Measurements from ENCODE around the gene EIF6. TPM values are rescaled to one million over a fixed set of nuclear protein-coding genes. Genes with fewer than 3 reads are reported as not detected.

EIF6 gene
- polyA plus RNA-seq, 4 donors = 140 to 182 (median 148) TPM

- no peak for DNase-seq (ENCODE audit: low read depth in 4 of 4, low spot score in 2 of 4)
Observed at GRCh38 chr20:35281506-35282101, 3.0 kb downstream of the EIF6 start.

- no peak for DNase-seq (ENCODE audit: low read depth in 4 of 4, low spot score in 2 of 4)
Observed at GRCh38 chr20:35280523-35280922, 4.0 kb downstream of the EIF6 start.

DNA sequence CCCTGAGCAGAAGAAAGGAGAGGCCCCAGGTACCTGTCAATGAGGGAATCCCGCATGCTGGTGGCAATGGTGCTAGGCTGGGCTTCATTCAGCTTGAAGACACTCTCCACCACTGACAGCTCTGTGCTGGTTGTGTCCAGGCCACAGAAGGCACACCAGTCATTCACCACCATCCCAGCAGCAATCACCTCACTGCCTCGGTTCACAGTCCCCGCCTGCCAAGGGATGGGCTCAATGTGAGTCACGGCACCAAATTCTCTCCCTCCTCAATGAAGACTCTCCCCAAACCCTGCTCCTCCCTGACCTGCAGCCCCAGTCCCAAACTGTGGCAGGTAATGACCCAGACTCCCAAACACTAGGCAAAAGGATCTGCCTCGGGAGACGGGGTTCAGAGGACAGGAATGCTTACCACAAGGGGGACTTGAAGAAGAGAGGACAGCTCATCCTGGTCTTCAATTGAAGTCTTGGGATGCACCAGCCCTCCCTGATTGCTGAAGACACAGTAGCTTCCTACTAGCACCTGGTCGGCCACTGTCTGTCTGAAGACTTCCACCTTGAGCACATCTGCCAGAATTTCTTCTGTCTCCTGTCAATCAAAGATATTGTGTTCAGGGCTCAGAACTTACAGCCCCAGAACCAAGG is 4.9 kb downstream of the EIF6 start:
- DNase-seq (ENCODE audit: low read depth in 4 of 4, low spot score in 2 of 4) = no peak

DNA sequence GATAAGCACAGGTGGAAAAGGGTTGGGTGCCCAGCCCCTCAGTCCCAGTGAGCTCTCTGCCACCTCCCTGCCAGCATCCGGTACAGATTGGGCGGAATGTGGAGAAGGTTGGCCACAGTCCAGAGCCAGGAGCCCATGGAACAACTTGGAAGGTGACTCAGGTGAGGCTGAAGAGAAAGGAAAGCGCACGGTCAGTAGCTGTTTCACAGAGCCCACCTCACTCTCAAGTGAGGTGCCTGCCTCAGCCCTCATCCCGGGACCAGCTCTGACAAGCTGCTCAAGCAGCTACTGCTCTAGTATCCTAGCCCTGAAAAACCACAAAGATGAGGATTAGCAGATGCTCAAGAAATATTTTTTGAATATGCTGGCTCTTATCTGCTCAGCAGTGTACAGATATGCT is 5.5 kb downstream of the EIF6 start:
- DNase-seq (ENCODE audit: low read depth in 4 of 4, low spot score in 2 of 4) = no peak

- DNase-seq (ENCODE audit: low read depth in 4 of 4, low spot score in 2 of 4) = peak in 1 of 4 donors; percentile 71
Observed at GRCh38 chr20:35277531-35278395, 6.8 kb downstream of the EIF6 start, which contains the start of gene MMP24OS. Gene MMP24OS, minus strand, starts transcription at chr20:35278122. Its CDS starts 193 bp downstream, at chr20:35277929.

DNA sequence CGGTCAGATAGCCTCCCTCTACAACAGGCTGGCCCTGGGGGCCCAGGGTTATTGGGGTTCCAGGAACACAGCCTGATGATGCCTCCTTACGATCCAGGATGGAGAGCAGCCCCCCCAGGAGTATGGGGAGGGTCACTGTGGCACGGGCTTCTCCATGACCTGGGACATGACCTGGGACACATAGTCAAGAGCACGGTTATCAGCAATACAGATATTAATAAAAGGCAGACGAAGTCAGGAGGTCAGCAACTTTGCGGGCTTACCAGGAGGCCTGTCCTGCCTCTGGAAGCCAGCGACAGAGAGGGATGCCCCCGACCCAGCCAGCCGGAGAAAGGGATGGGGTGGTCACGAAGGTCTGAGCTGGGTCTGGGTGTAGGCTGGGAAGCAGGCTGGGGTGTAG is 7.4 kb downstream of the EIF6 start:
- DNase-seq (ENCODE audit: low read depth in 4 of 4, low spot score in 2 of 4) = no peak

- DNase-seq (ENCODE audit: low read depth in 4 of 4, low spot score in 2 of 4) = no peak
Observed at GRCh38 chr20:35276408-35276807, 8.2 kb downstream of the EIF6 start.

GRCh38 chr20:35275741-35276251 is 8.8 kb downstream of the EIF6 start:
- DNase-seq (ENCODE audit: low read depth in 4 of 4, low spot score in 2 of 4) = no peak

- no peak for DNase-seq (ENCODE audit: low read depth in 4 of 4, low spot score in 2 of 4)
Observed at GRCh38 chr20:35274172-35275092, 10.1 kb downstream of the EIF6 start.

DNA sequence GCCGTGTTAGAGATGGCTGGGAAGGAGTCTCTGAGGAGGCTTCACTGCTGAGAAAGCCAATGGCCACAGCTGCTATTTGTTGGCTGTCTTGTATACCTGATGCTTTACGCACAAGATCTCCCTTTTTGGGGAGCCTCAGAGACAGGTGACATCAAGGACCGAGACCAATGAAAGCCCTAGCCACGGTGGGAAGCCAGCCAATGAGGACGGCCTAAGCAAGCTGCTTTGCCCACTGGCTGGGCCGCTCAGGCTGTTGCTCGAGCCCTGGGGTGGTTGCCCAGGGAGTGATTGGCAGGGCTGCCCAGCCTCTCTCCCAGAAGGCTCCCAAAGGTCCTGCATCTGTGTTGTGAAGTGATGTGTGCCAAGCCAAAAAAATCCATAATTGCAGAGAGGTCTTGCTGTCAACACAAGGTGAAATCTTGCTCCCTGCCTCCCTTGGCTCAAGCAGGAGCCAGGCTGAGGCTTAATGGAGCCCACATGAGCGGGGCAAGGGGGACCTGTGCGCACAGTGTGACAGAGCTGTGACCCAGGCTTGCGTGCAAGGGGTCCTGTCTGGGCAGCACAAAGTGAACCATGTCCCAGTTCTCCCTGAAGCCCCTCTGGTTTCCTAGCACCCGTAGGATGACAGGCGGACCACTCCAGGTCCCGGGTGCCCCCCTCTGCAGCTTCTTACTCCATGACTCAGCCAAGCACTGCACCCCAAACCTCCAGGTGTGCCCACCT is 11.0 kb downstream of the EIF6 start:
- no peak for DNase-seq (ENCODE audit: low read depth in 4 of 4, low spot score in 2 of 4)

- no peak for DNase-seq (ENCODE audit: low read depth in 4 of 4, low spot score in 2 of 4)
Observed at GRCh38 chr20:35271904-35272303, 12.7 kb downstream of the EIF6 start.

DNA sequence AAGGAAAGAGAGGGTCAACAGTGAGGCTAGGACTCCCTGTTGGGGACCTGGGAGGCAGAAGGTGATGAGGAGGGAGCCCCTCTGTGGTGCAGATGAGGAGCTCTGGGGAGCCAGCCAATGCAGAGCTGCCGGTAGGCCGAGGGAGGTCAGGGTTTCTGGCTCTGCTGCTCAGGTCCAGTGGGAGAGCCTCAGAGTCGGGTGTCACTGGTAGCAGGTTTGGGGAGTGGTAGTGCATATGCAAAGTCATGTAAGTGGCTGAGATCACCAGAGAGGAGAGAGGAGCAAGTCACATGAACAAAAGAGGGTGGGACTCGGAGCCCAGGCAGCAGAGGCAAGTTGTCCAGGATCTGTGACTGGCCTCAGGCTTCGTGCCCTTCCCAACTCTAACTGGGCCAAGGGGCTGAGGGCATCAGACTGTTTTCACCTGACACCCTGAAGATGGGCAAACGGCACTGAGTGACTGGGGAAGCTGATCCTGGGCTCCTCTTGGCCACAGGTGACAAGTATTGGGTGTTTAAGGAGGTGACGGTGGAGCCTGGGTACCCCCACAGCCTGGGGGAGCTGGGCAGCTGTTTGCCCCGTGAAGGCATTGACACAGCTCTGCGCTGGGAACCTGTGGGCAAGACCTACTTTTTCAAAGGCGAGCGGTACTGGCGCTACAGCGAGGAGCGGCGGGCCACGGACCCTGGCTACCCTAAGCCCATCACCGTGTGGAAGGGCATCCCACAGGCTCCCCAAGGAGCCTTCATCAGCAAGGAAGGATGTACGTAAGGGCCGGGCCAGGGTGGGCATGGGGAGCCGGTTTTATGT is 13.3 kb downstream of the EIF6 start:
- no peak for DNase-seq (ENCODE audit: low read depth in 4 of 4, low spot score in 2 of 4)

- DNase-seq (ENCODE audit: low read depth in 4 of 4, low spot score in 2 of 4) = no peak
Observed at GRCh38 chr20:35270021-35270902, 14.3 kb downstream of the EIF6 start.

- DNase-seq (ENCODE audit: low read depth in 4 of 4, low spot score in 2 of 4) = peak in 1 of 4 donors; percentile 41
Observed at GRCh38 chr20:35269055-35269781, 15.4 kb downstream of the EIF6 start.

GRCh38 chr20:35267092-35267491 is 17.5 kb downstream of the EIF6 start:
- no peak for DNase-seq (ENCODE audit: low read depth in 4 of 4, low spot score in 2 of 4)

GRCh38 chr20:35264755-35265154 is 19.8 kb downstream of the EIF6 start:
- no peak for DNase-seq (ENCODE audit: low read depth in 4 of 4, low spot score in 2 of 4)
